ENCODE results near the gene DAP.

DNA sequence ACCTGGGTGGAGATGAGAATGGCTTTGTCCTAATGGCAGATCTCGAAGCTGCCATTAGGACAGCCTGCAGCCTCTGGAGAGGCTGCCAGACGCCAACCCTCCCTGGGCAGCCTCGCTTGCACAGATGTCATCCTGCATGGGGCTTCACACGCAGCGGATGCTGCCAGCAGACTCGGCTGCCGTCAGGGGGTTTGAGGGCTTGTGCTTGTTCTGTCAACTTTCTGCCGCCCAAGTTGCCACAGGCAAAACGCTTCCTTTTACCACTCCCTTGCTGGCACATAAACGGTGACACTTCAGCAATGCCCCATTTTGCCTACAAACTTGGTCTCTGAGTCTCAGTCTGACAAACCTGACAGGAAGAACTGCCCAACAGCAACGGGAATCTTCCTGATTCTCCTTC, 24.7 kb downstream of the DAP start:
- TF ChIP-seq, protein P1, sequence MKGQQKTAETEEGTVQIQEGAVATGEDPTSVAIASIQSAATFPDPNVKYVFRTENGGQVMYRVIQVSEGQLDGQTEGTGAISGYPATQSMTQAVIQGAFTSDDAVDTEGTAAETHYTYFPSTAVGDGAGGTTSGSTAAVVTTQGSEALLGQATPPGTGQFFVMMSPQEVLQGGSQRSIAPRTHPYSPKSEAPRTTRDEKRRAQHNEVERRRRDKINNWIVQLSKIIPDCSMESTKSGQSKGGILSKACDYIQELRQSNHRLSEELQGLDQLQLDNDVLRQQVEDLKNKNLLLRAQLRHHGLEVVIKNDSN (IDR thresholded peaks at IDR 0.05; ENCODE audit: borderline replicate concordance, extremely low read length, insufficient read depth, low read depth, low read length) = no peak
- TF ChIP-seq ZNF274 (IDR thresholded peaks at IDR 0.05; ENCODE audit: insufficient read depth, insufficient read length) = no peak

Data from GM12878 (cell line).